Spleen (tissue), 7 donors: ENCODE measurements around the gene AIRE.
"Not testable (repeated sequence)": the region's sequence is repeated elsewhere in the genome, so short reads cannot be mapped to it uniquely, and the experiment has no call there.

Source experiments
- CTCF ChIP-seq, 11 experiments: fragments of 200-600 bp in 7 of 11; fragments of 450-650 bp in 4 of 11; sonication (generic) in 4 of 11; IDR thresholded peaks in 8 of 11; conservative IDR thresholded peaks in 3 of 11; 1 replicate in 7 of 11; 2 replicates in 4 of 11; pipeline versions ENCODE4 v1.4.0 to v1.8.0; 2016 to 2021; ENCODE audit warnings: antibody characterized with exemption in 11 of 11, inconsistent platforms in 4 of 11, mild to moderate bottlenecking in 1 of 11
- POLR2A ChIP-seq, 3 donors: fragments of 450-650 bp; IDR thresholded peaks; one replicate each; pipeline ENCODE4 v1.5.1; 2017; ENCODE audit warnings: antibody characterized with exemption in 3 of 3, mild to moderate bottlenecking in 1 of 3
- POLR2AphosphoS5 ChIP-seq, 3 donors: sonication (generic); formaldehyde crosslinking; IDR thresholded peaks; one replicate each; pipeline ENCODE4 v1.5.1; 2017; ENCODE audit warnings: antibody characterized with exemption in 3 of 3
- donor health status: DM: no; HTN: no; CAD: no; lungs with moderate emphysema.
- donor health status: DM: no; HTN: no; CAD: no.
- donor health status: DM: no; HTN: no; CAD: no.

GRCh38 chr21:44283211-44283785 lies 2.4 kb upstream of the AIRE start:
- TF ChIP-seq POLR2AphosphoS5 (IDR thresholded peaks at IDR 0.05); CTCF (IDR thresholded peaks at IDR 0.05 in 8 of 11, conservative IDR thresholded peaks at IDR 0.05 in 3 of 11); POLR2A (IDR thresholded peaks at IDR 0.05): not testable (repeated sequence)
